22Rv1 (cell line): Measurements from ENCODE around the gene NOS1AP.

ENCODE experiments used
- ZFX ChIP-seq: fragments of 450-650 bp; IDR thresholded peaks from 2 replicates; pipeline ENCODE4 v1.6.1; 2017; ENCODE audit warnings: antibody characterized with exemption, borderline replicate concordance
- TF ChIP-seq, protein P1 (sequence below): fragments of 450-650 bp; IDR thresholded peaks from 2 replicates; pipeline ENCODE4 v1.5.1; 2017; ENCODE audit warnings: mild to moderate bottlenecking

DNA sequence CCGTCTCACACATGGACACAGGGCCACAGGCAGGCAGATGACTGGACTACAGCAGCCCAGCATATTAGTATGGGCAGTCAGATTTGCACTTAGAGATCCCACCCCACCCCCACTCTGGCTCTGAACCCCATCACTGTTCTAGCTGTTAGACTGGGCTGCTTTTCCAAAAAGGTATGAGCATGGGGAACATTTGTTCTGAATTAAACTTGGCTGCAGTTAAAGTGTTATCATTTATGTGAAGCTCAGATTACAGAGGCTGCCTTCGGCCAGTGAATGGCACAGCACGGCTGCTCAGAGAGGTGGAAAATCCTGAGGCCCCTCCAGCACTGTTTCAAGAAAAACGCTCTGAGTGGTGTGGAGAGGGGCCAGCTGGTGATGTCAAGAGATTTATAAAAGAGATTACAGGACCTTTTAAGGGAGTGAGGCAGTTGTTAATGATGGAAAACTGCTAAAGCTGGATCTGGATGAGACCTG, 6.9 kb upstream of the NOS1AP start:
- TF ChIP-seq, protein P1, sequence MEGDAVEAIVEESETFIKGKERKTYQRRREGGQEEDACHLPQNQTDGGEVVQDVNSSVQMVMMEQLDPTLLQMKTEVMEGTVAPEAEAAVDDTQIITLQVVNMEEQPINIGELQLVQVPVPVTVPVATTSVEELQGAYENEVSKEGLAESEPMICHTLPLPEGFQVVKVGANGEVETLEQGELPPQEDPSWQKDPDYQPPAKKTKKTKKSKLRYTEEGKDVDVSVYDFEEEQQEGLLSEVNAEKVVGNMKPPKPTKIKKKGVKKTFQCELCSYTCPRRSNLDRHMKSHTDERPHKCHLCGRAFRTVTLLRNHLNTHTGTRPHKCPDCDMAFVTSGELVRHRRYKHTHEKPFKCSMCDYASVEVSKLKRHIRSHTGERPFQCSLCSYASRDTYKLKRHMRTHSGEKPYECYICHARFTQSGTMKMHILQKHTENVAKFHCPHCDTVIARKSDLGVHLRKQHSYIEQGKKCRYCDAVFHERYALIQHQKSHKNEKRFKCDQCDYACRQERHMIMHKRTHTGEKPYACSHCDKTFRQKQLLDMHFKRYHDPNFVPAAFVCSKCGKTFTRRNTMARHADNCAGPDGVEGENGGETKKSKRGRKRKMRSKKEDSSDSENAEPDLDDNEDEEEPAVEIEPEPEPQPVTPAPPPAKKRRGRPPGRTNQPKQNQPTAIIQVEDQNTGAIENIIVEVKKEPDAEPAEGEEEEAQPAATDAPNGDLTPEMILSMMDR = no peak
- no peak for TF ChIP-seq ZFX
